ENCODE data around the gene HIVEP3. TPM values are rescaled to one million over a fixed set of nuclear protein-coding genes. Genes with fewer than 3 reads are reported as not detected.

Gene HIVEP3
- total RNA-seq, 1 experiment from 2014 or later, result 3.1 TPM

GRCh38 chr1:41894808-41895483 lies 23.8 kb downstream of the HIVEP3 start:
- Histone ChIP-seq H3K4me3 (ENCODE audit: low read depth, low read length, poor library complexity, severe bottlenecking) (no peak overlapping the region), H3K9me3 (ENCODE audit: low read depth, low read length, poor library complexity, severe bottlenecking) (no peaks in the 10 kb centered on the region), H3K36me3 (ENCODE audit: insufficient read depth, low read length, poor library complexity, severe bottlenecking) (no peaks in the 10 kb centered on the region), H3K4me1 (ENCODE audit: insufficient read depth, low read length, poor library complexity, severe bottlenecking) (no peaks in the 10 kb centered on the region), H3K27me3 (replicated peaks; ENCODE audit: insufficient read depth, low read depth, low read length, poor library complexity) (no peaks in the 10 kb centered on the region), H3K27ac (ENCODE audit: low read depth, low read length, poor library complexity, severe bottlenecking) (no peak overlapping the region)
- CTCF ChIA-PET, result no interaction called here
- DNase-seq (ENCODE audit: low spot score), result no peak
- TF ChIP-seq, protein P1, sequence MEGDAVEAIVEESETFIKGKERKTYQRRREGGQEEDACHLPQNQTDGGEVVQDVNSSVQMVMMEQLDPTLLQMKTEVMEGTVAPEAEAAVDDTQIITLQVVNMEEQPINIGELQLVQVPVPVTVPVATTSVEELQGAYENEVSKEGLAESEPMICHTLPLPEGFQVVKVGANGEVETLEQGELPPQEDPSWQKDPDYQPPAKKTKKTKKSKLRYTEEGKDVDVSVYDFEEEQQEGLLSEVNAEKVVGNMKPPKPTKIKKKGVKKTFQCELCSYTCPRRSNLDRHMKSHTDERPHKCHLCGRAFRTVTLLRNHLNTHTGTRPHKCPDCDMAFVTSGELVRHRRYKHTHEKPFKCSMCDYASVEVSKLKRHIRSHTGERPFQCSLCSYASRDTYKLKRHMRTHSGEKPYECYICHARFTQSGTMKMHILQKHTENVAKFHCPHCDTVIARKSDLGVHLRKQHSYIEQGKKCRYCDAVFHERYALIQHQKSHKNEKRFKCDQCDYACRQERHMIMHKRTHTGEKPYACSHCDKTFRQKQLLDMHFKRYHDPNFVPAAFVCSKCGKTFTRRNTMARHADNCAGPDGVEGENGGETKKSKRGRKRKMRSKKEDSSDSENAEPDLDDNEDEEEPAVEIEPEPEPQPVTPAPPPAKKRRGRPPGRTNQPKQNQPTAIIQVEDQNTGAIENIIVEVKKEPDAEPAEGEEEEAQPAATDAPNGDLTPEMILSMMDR (conservative IDR thresholded peaks at IDR 0.05; ENCODE audit: low read depth, low read length), result no peak
- TF ChIP-seq EZH2 (IDR thresholded peaks at IDR 0.05; ENCODE audit: borderline replicate concordance, low read depth, low read length, poor library complexity, severe bottlenecking), result no peak
- BruUV-seq (replicated peaks), result no TSS peak
- POLR2A ChIA-PET (ENCODE audit: low non-redundant PET), result no interaction called here
- intact Hi-C loops (cut with micrococcal nuclease; ENCODE audit: unreplicated experiment), result no loop called here

DNA sequence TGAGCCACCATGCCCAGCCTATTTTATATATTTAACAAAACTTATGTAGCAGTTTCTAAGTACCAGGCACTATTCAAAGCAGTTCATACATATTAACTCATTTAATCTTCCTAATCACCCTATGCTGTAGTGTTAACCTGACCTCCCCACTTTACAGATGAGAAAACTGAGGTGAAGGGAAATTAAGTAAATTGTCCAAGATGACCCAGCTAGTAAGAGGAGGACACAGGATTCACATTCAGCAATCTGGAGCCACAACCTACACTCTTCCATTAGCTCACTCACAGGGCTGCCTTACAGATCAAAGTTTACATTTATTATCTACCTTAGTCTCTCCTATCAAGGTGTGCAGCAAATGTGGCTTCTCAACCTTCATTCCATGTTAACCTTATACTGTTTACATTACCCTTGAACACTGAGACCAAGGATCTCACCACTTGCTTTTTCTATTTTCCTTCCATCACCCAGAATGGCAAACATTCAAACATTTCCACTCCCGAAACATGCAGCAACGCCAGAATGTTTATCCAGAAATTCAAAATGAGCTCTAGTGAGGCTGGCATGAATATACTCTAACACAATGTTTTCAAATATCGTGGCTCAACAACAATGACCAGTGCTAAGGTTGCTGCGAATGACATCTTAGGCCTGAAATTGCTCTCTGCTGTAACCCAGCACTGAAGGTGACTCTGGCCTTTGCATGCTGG lies 24.5 kb downstream of the HIVEP3 start:
- H3K4me3 ChIP-seq (ENCODE audit: low read depth, low read length, poor library complexity, severe bottlenecking), result no peak overlapping the region
- no peak for TF ChIP-seq EZH2 (IDR thresholded peaks at IDR 0.05; ENCODE audit: borderline replicate concordance, low read depth, low read length, poor library complexity, severe bottlenecking)
- TF ChIP-seq, protein P1 (conservative IDR thresholded peaks at IDR 0.05; ENCODE audit: low read depth, low read length), result no peak
- intact Hi-C loops (cut with micrococcal nuclease; ENCODE audit: unreplicated experiment), result no loop called here
- H3K27me3 ChIP-seq (replicated peaks; ENCODE audit: insufficient read depth, low read depth, low read length, poor library complexity), result no peaks in the 10 kb centered on the region
- H3K27ac ChIP-seq (ENCODE audit: low read depth, low read length, poor library complexity, severe bottlenecking), result no peak overlapping the region
- CTCF ChIA-PET, result no interaction called here
- H3K9me3 ChIP-seq (ENCODE audit: low read depth, low read length, poor library complexity, severe bottlenecking), result no peaks in the 10 kb centered on the region
- no peak for DNase-seq (ENCODE audit: low spot score)
- H3K36me3 ChIP-seq (ENCODE audit: insufficient read depth, low read length, poor library complexity, severe bottlenecking), result no peaks in the 10 kb centered on the region
- no TSS peak for BruUV-seq (replicated peaks)
- POLR2A ChIA-PET (ENCODE audit: low non-redundant PET), result no interaction called here
- H3K4me1 ChIP-seq (ENCODE audit: insufficient read depth, low read length, poor library complexity, severe bottlenecking), result no peaks in the 10 kb centered on the region

GRCh38 chr1:41892301-41892781 lies 26.4 kb downstream of the HIVEP3 start:
- Histone ChIP-seq H3K36me3 (ENCODE audit: insufficient read depth, low read length, poor library complexity, severe bottlenecking) (no peaks in the 10 kb centered on the region), H3K9me3 (ENCODE audit: low read depth, low read length, poor library complexity, severe bottlenecking) (no peaks in the 10 kb centered on the region), H3K4me1 (ENCODE audit: insufficient read depth, low read length, poor library complexity, severe bottlenecking) (no peaks in the 10 kb centered on the region), H3K27me3 (replicated peaks; ENCODE audit: insufficient read depth, low read depth, low read length, poor library complexity) (no peaks in the 10 kb centered on the region), H3K27ac (ENCODE audit: low read depth, low read length, poor library complexity, severe bottlenecking) (no peak overlapping the region), H3K4me3 (ENCODE audit: low read depth, low read length, poor library complexity, severe bottlenecking) (no peak overlapping the region)
- ChIA-PET CTCF (interaction anchor here (0.6 kb wide), 1 partner anchor 1634 kb away, joined by 5 read pairs; no protein-coding TSS in a partner anchor), POLR2A (ENCODE audit: low non-redundant PET) (interaction anchor here (0.6 kb wide), 1 partner anchor 26 kb away, joined by 4 read pairs; no protein-coding TSS in a partner anchor)
- TF ChIP-seq, protein P1 (conservative IDR thresholded peaks at IDR 0.05; ENCODE audit: low read depth, low read length), result no peak
- no TSS peak for BruUV-seq (replicated peaks)
- no peak for DNase-seq (ENCODE audit: low spot score)
- intact Hi-C loops (cut with micrococcal nuclease; ENCODE audit: unreplicated experiment), result no loop called here
